DOHH2 (cell line): ENCODE measurements around the gene ARPC1B.

Experiments
- H3F3A ChIP-seq: fragments of 200-600 bp; sonication (generic), shearing (Covaris generic); 2 replicates; pipeline ENCODE4 v1.6.0; 2016; ENCODE audit warnings: antibody characterized with exemption, mild to moderate bottlenecking; ENCODE audit not compliant: control insufficient read depth, insufficient read depth
- H3K27ac ChIP-seq: fragments of 200-600 bp; sonication (generic); 2 replicates; pipeline ENCODE4 v1.5.1; 2014; ENCODE audit warnings: low read depth, mild to moderate bottlenecking, low read length, moderate library complexity
- H3K27me3 ChIP-seq: fragments of 200-600 bp; sonication (generic); 2 replicates; pipeline ENCODE4 v1.6.1; 2014; ENCODE audit warnings: mild to moderate bottlenecking, low read length, mixed read lengths; ENCODE audit not compliant: control insufficient read depth
- H3K36me3 ChIP-seq: fragments of 200-600 bp; sonication (generic); 2 replicates; pipeline ENCODE4 v1.6.1; 2014; ENCODE audit warnings: mild to moderate bottlenecking, low read length, moderate library complexity, mixed read lengths; ENCODE audit not compliant: control insufficient read depth
- H3K4me1 ChIP-seq: fragments of 200-600 bp; sonication (generic); 2 replicates; pipeline ENCODE4 v1.6.1; 2014; ENCODE audit warnings: mild to moderate bottlenecking, low read length, mixed read lengths; ENCODE audit not compliant: control insufficient read depth
- H3K4me2 ChIP-seq: fragments of 200-600 bp; sonication (generic); 2 replicates; pipeline ENCODE4 v1.6.0; 2014; ENCODE audit warnings: mild to moderate bottlenecking, low read length, moderate library complexity
- H3K4me3 ChIP-seq: fragments of 200-600 bp; sonication (generic); 2 replicates; pipeline ENCODE4 v1.5.1; 2014; ENCODE audit warnings: mild to moderate bottlenecking, low read length, mixed read lengths
- H3K79me2 ChIP-seq: fragments of 200-600 bp; sonication (generic); 2 replicates; pipeline ENCODE4 v1.6.1; 2014; ENCODE audit warnings: mild to moderate bottlenecking, low read length, mixed read lengths; ENCODE audit not compliant: control insufficient read depth
- H3K9me2 ChIP-seq: fragments of 200-600 bp; sonication (generic); replicated peaks from 2 replicates; pipeline ENCODE4 v1.6.1; 2014; ENCODE audit warnings: mild to moderate bottlenecking, low read length, mixed read lengths; ENCODE audit not compliant: control insufficient read depth
- H3K9me3 ChIP-seq: fragments of 200-600 bp; sonication (generic); 2 replicates; pipeline ENCODE4 v1.6.1; 2014; ENCODE audit warnings: antibody characterized with exemption, low read length, mixed read lengths; ENCODE audit not compliant: control insufficient read depth, insufficient read depth
- H4K20me1 ChIP-seq: fragments of 200-600 bp; sonication (generic); 2 replicates; pipeline ENCODE4 v1.6.0; 2014; ENCODE audit warnings: low read depth, mild to moderate bottlenecking, antibody characterized with exemption, low read length, moderate library complexity; ENCODE audit not compliant: control insufficient read depth, insufficient read depth
- EZH2phosphoT487 ChIP-seq: fragments of 200-600 bp; sonication (generic); IDR thresholded peaks from 2 replicates; pipeline ENCODE4 v1.6.1; 2017; ENCODE audit warnings: borderline replicate concordance, mild to moderate bottlenecking, antibody characterized with exemption, low read length, moderate library complexity, mixed read lengths
- TF ChIP-seq, protein P1 (sequence below): fragments of 200-600 bp; sonication (generic); IDR thresholded peaks from one replicate; pipeline ENCODE4 v1.5.1; 2014; ENCODE audit warnings: antibody characterized with exemption, mild to moderate bottlenecking, low read depth, low read length; ENCODE audit not compliant: poor library complexity, severe bottlenecking

Gene ARPC1B

DNA sequence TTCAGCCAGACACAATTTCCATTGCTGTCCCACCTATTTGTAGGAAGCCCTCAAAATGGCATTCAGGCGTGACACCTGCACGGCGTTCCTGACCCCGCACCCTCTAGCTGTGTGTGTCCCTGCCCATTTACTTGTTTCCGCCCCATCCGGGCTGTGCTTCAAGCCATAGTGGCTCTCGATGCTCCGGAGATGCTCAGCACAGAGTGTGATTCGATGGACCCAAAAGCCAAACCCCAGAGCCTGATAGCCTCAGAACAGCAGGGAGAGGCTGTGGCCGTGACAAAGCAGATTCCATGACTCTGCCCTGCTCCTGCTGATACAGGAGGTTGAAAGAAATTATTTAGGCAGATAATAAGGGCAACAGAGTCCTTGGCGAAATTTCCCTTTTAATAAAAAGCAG, 47.7 kb downstream of the ARPC1B start:
- H3K4me3 ChIP-seq: no peak overlapping the region
- peaks cover 19% of the 10 kb centered on the region for H3K79me2 ChIP-seq
- H3F3A ChIP-seq: peaks cover 12% of the 10 kb centered on the region
- H3K36me3 ChIP-seq: peaks cover 77% of the 10 kb centered on the region
- H3K4me1 ChIP-seq: no peaks in the 10 kb centered on the region
- H3K27ac ChIP-seq: no peak overlapping the region
- no peak overlapping the region for H3K4me2 ChIP-seq
- no peaks in the 10 kb centered on the region for H3K27me3 ChIP-seq
- H3K9me2 ChIP-seq: no peaks in the 10 kb centered on the region
- H4K20me1 ChIP-seq: peaks cover 14% of the 10 kb centered on the region; the same call in 1 of the 2 replicates
- no peaks in the 10 kb centered on the region for H3K9me3 ChIP-seq
- no peak for TF ChIP-seq EZH2phosphoT487
- TF ChIP-seq, protein P1, sequence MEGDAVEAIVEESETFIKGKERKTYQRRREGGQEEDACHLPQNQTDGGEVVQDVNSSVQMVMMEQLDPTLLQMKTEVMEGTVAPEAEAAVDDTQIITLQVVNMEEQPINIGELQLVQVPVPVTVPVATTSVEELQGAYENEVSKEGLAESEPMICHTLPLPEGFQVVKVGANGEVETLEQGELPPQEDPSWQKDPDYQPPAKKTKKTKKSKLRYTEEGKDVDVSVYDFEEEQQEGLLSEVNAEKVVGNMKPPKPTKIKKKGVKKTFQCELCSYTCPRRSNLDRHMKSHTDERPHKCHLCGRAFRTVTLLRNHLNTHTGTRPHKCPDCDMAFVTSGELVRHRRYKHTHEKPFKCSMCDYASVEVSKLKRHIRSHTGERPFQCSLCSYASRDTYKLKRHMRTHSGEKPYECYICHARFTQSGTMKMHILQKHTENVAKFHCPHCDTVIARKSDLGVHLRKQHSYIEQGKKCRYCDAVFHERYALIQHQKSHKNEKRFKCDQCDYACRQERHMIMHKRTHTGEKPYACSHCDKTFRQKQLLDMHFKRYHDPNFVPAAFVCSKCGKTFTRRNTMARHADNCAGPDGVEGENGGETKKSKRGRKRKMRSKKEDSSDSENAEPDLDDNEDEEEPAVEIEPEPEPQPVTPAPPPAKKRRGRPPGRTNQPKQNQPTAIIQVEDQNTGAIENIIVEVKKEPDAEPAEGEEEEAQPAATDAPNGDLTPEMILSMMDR: no peak

DNA sequence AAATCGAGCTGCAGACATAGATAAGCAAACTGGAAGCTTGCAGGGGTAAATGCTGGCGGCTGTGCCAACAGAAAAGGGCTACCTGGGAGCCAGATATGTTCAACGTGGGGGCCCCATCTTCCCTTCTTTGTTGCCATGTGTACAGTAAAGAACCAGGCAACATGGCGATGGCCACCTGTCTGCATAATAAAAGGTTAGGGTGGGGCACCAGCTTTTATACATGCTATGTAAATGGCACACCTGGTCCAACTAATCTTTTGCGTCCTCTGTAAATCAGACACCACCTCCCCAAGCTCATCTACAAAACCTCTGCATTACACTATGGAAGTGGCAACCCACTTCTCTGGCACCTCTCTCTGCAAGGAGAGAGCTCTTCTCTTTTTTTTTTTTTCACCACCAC, 48.1 kb downstream of the ARPC1B start:
- H3K79me2 ChIP-seq: peaks cover 16% of the 10 kb centered on the region
- TF ChIP-seq, protein P1: no peak
- TF ChIP-seq EZH2phosphoT487: no peak
- H3F3A ChIP-seq: peaks cover 12% of the 10 kb centered on the region
- no peaks in the 10 kb centered on the region for H3K9me3 ChIP-seq
- peaks cover 14% of the 10 kb centered on the region; the same call in 1 of the 2 replicates for H4K20me1 ChIP-seq
- H3K36me3 ChIP-seq: peaks cover 73% of the 10 kb centered on the region
- H3K27ac ChIP-seq: no peak overlapping the region
- no peaks in the 10 kb centered on the region for H3K9me2 ChIP-seq
- no peak overlapping the region for H3K4me2 ChIP-seq
- no peak overlapping the region for H3K4me3 ChIP-seq
- no peaks in the 10 kb centered on the region for H3K27me3 ChIP-seq
- H3K4me1 ChIP-seq: no peaks in the 10 kb centered on the region

DNA sequence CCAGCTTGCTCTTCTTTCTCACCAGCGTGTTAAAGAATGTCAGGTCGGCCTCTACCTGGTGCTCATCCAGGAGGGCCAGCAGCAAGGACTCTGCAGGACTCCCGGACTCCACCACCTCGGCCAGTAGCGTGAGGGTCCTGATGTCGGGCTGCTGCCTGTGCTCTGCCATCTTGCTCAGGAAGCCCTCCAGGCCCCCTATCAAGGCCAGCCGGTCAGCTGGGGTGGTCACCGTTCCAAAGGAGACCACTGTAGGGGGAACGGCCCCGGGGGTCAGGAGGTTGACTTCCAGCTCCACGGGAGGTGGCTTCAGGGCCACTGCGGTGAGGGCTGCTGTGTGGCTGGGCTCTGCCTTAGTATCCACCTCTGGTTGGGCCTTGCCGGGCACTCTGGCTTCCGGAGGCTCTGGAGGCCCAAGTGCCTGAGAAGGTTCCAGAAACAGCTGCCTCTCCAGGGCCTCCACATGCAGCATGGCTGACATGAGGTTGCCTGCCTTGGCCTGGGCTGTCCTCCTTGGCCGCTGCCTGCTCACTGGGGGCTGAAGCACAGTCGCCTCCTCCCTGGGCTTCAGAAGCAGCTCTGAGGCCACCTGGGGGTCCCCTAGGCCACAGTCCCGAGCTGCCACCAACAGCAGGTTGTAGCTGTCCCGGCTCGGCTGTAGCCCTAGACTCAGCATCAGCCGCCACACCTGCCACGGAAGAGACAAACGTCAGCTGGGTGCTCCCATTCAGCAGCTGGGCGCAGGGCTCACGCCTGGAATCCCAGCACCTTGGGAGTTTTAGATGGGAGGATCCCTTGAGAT, 50.6 kb downstream of the ARPC1B start:
- Histone ChIP-seq H3K27me3 (no peaks in the 10 kb centered on the region), H3K4me3 (no peak overlapping the region), H3K9me2 (no peaks in the 10 kb centered on the region), H3K9me3 (no peaks in the 10 kb centered on the region), H3K4me1 (no peaks in the 10 kb centered on the region), H3F3A (peaks cover 12% of the 10 kb centered on the region), H4K20me1 (peaks cover 11% of the 10 kb centered on the region; the same call in 1 of the 2 replicates), H3K27ac (no peak overlapping the region), H3K36me3 (peaks cover 65% of the 10 kb centered on the region), H3K4me2 (no peak overlapping the region), H3K79me2 (peaks cover 2% of the 10 kb centered on the region; the same call in 1 of the 2 replicates)
- TF ChIP-seq EZH2phosphoT487: no peak
- TF ChIP-seq, protein P1: no peak
